BE2C (cell line): Measurements from ENCODE around the gene SLC50A1.

ENCODE experiments used
- DNase-seq: peaks from one replicate; pipeline ENCODE4 v3.0.0-alpha.2; 2020
- H3K27me3 ChIP-seq: fragments of 250-450 bp; sonication (Bioruptor Pico); 2 replicates; pipeline ENCODE4 v1.5.1; 2020; ENCODE audit warnings: mild to moderate bottlenecking
- H3K36me3 ChIP-seq: fragments of 250-450 bp; sonication (Bioruptor Pico); 2 replicates; pipeline ENCODE4 v1.5.1; 2020; ENCODE audit warnings: mild to moderate bottlenecking
- H3K4me1 ChIP-seq: fragments of 250-450 bp; sonication (Bioruptor Pico); 2 replicates; pipeline ENCODE4 v1.5.1; 2020
- H3K4me3 ChIP-seq: 2 replicates; pipeline ENCODE4 v1.5.1; 2011; ENCODE audit warnings: low read depth, low read length
- H3K9me3 ChIP-seq: fragments of 250-450 bp; sonication (Bioruptor Pico); 2 replicates; pipeline ENCODE4 v1.5.1; 2020
- CTCF ChIP-seq: IDR thresholded peaks from 2 replicates; pipeline ENCODE4 v1.5.1; 2012; ENCODE audit warnings: mild to moderate bottlenecking, low read depth, low read length

The SLC50A1 gene

GRCh38 chr1:155130272-155131006 lies 5.2 kb upstream of the SLC50A1 start:
- Histone ChIP-seq H3K27me3 (no peaks in the 10 kb centered on the region), H3K36me3 (no peaks in the 10 kb centered on the region), H3K4me3 (no peak overlapping the region), H3K9me3 (peaks cover 2% of the 10 kb centered on the region; the same call in 1 of the 2 replicates), H3K4me1 (peaks cover 32% of the 10 kb centered on the region)
- no peak for TF ChIP-seq CTCF
- no peak for DNase-seq

- no peak for DNase-seq
- peaks cover 27% of the 10 kb centered on the region for H3K4me1 ChIP-seq
- TF ChIP-seq CTCF = no peak
- peaks cover 2% of the 10 kb centered on the region; the same call in 1 of the 2 replicates for H3K9me3 ChIP-seq
- no peaks in the 10 kb centered on the region for H3K36me3 ChIP-seq
- H3K27me3 ChIP-seq = no peaks in the 10 kb centered on the region
- H3K4me3 ChIP-seq = no peak overlapping the region
Observed at GRCh38 chr1:155131285-155131684, 4.4 kb upstream of the SLC50A1 start.

- DNase-seq = no peak
- Histone ChIP-seq H3K9me3 (peaks cover under 1% of the 10 kb centered on the region; the same call in 1 of the 2 replicates), H3K27me3 (no peaks in the 10 kb centered on the region), H3K4me1 (peaks cover 22% of the 10 kb centered on the region), H3K4me3 (no peak overlapping the region), H3K36me3 (no peaks in the 10 kb centered on the region)
- TF ChIP-seq CTCF = no peak
Observed at GRCh38 chr1:155131856-155132255, 3.8 kb upstream of the SLC50A1 start.

- H3K4me1 ChIP-seq = peaks cover 12% of the 10 kb centered on the region
- no peaks in the 10 kb centered on the region for H3K27me3 ChIP-seq
- H3K36me3 ChIP-seq = no peaks in the 10 kb centered on the region; the same call in 1 of the 2 replicates
- no peak for TF ChIP-seq CTCF
- H3K9me3 ChIP-seq = no peaks in the 10 kb centered on the region
- H3K4me3 ChIP-seq = no peak overlapping the region
- no peak for DNase-seq
Observed at GRCh38 chr1:155133799-155134281, 1.8 kb upstream of the SLC50A1 start.

GRCh38 chr1:155134322-155134721 lies 1.3 kb upstream of the SLC50A1 start:
- no peak for TF ChIP-seq CTCF
- H3K4me3 ChIP-seq = peak overlapping the region; percentile 95; the same call in 1 of the 2 replicates
- peaks cover 7% of the 10 kb centered on the region for H3K4me1 ChIP-seq

GRCh38 chr1:155134880-155135414 lies 705 bp upstream of the SLC50A1 start:
- DNase-seq = peak; percentile 67
- Histone ChIP-seq H3K4me1 (peaks cover 3% of the 10 kb centered on the region; the same call in 1 of the 2 replicates), H3K27me3 (no peaks in the 10 kb centered on the region), H3K9me3 (no peaks in the 10 kb centered on the region), H3K4me3 (peak overlapping the region; percentile 95), H3K36me3 (no peaks in the 10 kb centered on the region; the same call in 1 of the 2 replicates)
- TF ChIP-seq CTCF = no peak

More at GRCh38 chr1:155134322-155134721, 1.3 kb upstream of the SLC50A1 start:
- Histone ChIP-seq H3K9me3 (no peaks in the 10 kb centered on the region), H3K36me3 (no peaks in the 10 kb centered on the region; the same call in 1 of the 2 replicates), H3K27me3 (no peaks in the 10 kb centered on the region)
- no peak for DNase-seq
